Naive B cell (primary cell): ENCODE data around the gene MSH5. TPM values are rescaled to one million over a fixed set of nuclear protein-coding genes. Genes with fewer than 3 reads are reported as not detected.

Experiments
- ATAC-seq, 2 donors: fragments of 150-1000 bp; cut with Tn5 transposase; 2 replicates each; pipeline ENCODE4 v1.10.0; 2021; ENCODE audit warnings: low read depth in 2 of 2, mild to moderate bottlenecking in 2 of 2, moderate library complexity in 2 of 2
- DNase-seq: peaks from one replicate; pipeline ENCODE4 v3.0.0; 2022
- H3K27ac Mint-ChIP-seq, 6 donors: one replicate each; pipeline ENCODE4 v1.8.0; 2020 to 2022; ENCODE audit warnings: mild to moderate bottlenecking in 6 of 6, mixed read lengths in 6 of 6, moderate library complexity in 5 of 6, inconsistent platforms in 2 of 6
- H3K27me3 Mint-ChIP-seq, 3 donors: one replicate each; pipeline ENCODE4 v1.8.0; 2021 to 2022; ENCODE audit warnings: mixed read lengths in 3 of 3, mild to moderate bottlenecking in 1 of 3
- H3K36me3 Mint-ChIP-seq, 2 donors: one replicate each; pipeline ENCODE4 v1.8.0; 2020 to 2022; ENCODE audit warnings: mixed read lengths in 2 of 2, inconsistent platforms in 1 of 2, mild to moderate bottlenecking in 1 of 2
- H3K4me1 Mint-ChIP-seq, 3 donors: one replicate each; pipeline ENCODE4 v1.8.0; 2020 to 2022; ENCODE audit warnings: mixed read lengths in 3 of 3, inconsistent platforms in 1 of 3, mild to moderate bottlenecking in 1 of 3, moderate library complexity in 1 of 3
- H3K4me3 Mint-ChIP-seq, 8 donors: one replicate each; pipeline ENCODE4 v1.8.0; 2020 to 2022; ENCODE audit warnings: mild to moderate bottlenecking in 8 of 8, mixed read lengths in 8 of 8, moderate library complexity in 8 of 8, inconsistent platforms in 2 of 8
- H3K9me3 Mint-ChIP-seq, 7 donors: one replicate each; pipeline ENCODE4 v1.8.0; 2020 to 2022; ENCODE audit warnings: mixed read lengths in 7 of 7, mild to moderate bottlenecking in 5 of 7, inconsistent platforms in 2 of 7, moderate library complexity in 1 of 7
- polyA plus RNA-seq, 6 donors: library from polyadenylated mRNA; unstranded; fragments of 300-500 nt; fragmentation: Illumina TruSeq; gene quantifications; one replicate each; pipeline ENCODE4 v1.2.3, GENCODE V29; 2021; ENCODE audit warnings: low read depth in 6 of 6

The MSH5 gene
- polyA plus RNA-seq, result 1 to 10 TPM in 5 of 6 donors, not detected in 1; 1.9 to 9.3 (median 2.6) TPM

GRCh38 chr6:31739639-31740396, at the start of gene MSH5:
Gene MSH5, plus strand, starts transcription at chr6:31740005. Its CDS starts 462 bp downstream, at chr6:31740467.
- Mint-ChIP-seq H3K4me1 (peaks cover 54 to 59% (median 56%) of the 10 kb centered on the region in 3 donors), H3K9me3 (no peaks in the 10 kb centered on the region), H3K27ac (peak within 1 kb of the TSS; percentile 94 to 100 (median 99)), H3K4me3 (peak within 1 kb of the TSS; percentile 94 to 100 (median 99)), H3K27me3 (no peaks in the 10 kb centered on the region), H3K36me3 (peaks cover 4 to 12% of the 10 kb centered on the region in 2 donors)
- DNase-seq, result peak; percentile 94
- peak; percentile 84 to 88 for ATAC-seq

- DNase-seq (no peak), ATAC-seq (no peak)
- H3K4me3 Mint-ChIP-seq, result no peak overlapping the region
- H3K36me3 Mint-ChIP-seq, result peaks cover 0 to 24% of the 10 kb centered on the region in 2 donors
- peaks cover 11 to 24% (median 17%) of the 10 kb centered on the region in 3 donors for H3K4me1 Mint-ChIP-seq
- no peaks in the 10 kb centered on the region for H3K27me3 Mint-ChIP-seq
- peak overlapping the region in 3 of 6 donors; percentile 4 to 71 (median 8) for H3K27ac Mint-ChIP-seq
- no peaks in the 10 kb centered on the region for H3K9me3 Mint-ChIP-seq
These were observed 49.4 kb upstream of the MSH5 start for GRCh38 chr6:31690231-31691077.

GRCh38 chr6:31691078-31691463, 48.7 kb upstream of the MSH5 start:
- Mint-ChIP-seq H3K4me1 (peaks cover 11 to 24% (median 17%) of the 10 kb centered on the region in 3 donors), H3K27ac (no peak overlapping the region), H3K4me3 (no peak overlapping the region), H3K27me3 (no peaks in the 10 kb centered on the region), H3K9me3 (no peaks in the 10 kb centered on the region), H3K36me3 (peaks cover 0 to 22% of the 10 kb centered on the region in 2 donors)
- ATAC-seq, result no peak
- no peak for DNase-seq

GRCh38 chr6:31691564-31692108, 48.2 kb upstream of the MSH5 start:
- DNase-seq, result no peak
- no peak for ATAC-seq
- H3K27me3 Mint-ChIP-seq, result no peaks in the 10 kb centered on the region
- peaks cover 0 to 17% of the 10 kb centered on the region in 2 donors for H3K36me3 Mint-ChIP-seq
- no peaks in the 10 kb centered on the region for H3K9me3 Mint-ChIP-seq
- H3K4me3 Mint-ChIP-seq, result no peak overlapping the region
- no peak overlapping the region for H3K27ac Mint-ChIP-seq
- H3K4me1 Mint-ChIP-seq, result peaks cover 11 to 24% (median 17%) of the 10 kb centered on the region in 3 donors

GRCh38 chr6:31692353-31692752, 47.5 kb upstream of the MSH5 start:
- ATAC-seq (no peak), DNase-seq (no peak)
- Mint-ChIP-seq H3K4me3 (no peak overlapping the region), H3K27me3 (no peaks in the 10 kb centered on the region), H3K27ac (peak overlapping the region in 1 of 6 donors; percentile 26), H3K36me3 (peaks cover 0 to 18% of the 10 kb centered on the region in 2 donors), H3K4me1 (peaks cover 11 to 25% (median 17%) of the 10 kb centered on the region in 3 donors), H3K9me3 (no peaks in the 10 kb centered on the region)

- no peaks in the 10 kb centered on the region for H3K27me3 Mint-ChIP-seq
- H3K4me3 Mint-ChIP-seq, result no peak overlapping the region
- H3K9me3 Mint-ChIP-seq, result no peaks in the 10 kb centered on the region
- DNase-seq (no peak), ATAC-seq (no peak)
- peaks cover 3 to 18% of the 10 kb centered on the region in 2 donors for H3K36me3 Mint-ChIP-seq
- peaks cover 16 to 30% (median 20%) of the 10 kb centered on the region in 3 donors for H3K4me1 Mint-ChIP-seq
- H3K27ac Mint-ChIP-seq, result peak overlapping the region in 1 of 6 donors; percentile 26
These were observed 46.9 kb upstream of the MSH5 start for GRCh38 chr6:31692886-31693285.

GRCh38 chr6:31693535-31693934, 46.3 kb upstream of the MSH5 start:
- Mint-ChIP-seq H3K4me1 (peaks cover 18 to 30% (median 23%) of the 10 kb centered on the region in 3 donors), H3K4me3 (no peak overlapping the region), H3K9me3 (no peaks in the 10 kb centered on the region), H3K27ac (peak overlapping the region in 2 of 6 donors; percentile 44 to 68), H3K36me3 (peaks cover 6 to 16% of the 10 kb centered on the region in 2 donors), H3K27me3 (no peaks in the 10 kb centered on the region)
- ATAC-seq (no peak), DNase-seq (no peak)

GRCh38 chr6:31697555-31697954, 42.2 kb upstream of the MSH5 start:
- Mint-ChIP-seq H3K4me1 (peaks cover 25 to 34% (median 27%) of the 10 kb centered on the region in 3 donors), H3K36me3 (peaks cover 6 to 18% of the 10 kb centered on the region in 2 donors), H3K27me3 (no peaks in the 10 kb centered on the region), H3K9me3 (no peaks in the 10 kb centered on the region), H3K4me3 (no peak overlapping the region), H3K27ac (peak overlapping the region in 4 of 6 donors; percentile 11 to 92 (median 14))
- DNase-seq, result no peak
- no peak for ATAC-seq

GRCh38 chr6:31700740-31701401, 38.9 kb upstream of the MSH5 start:
- Mint-ChIP-seq H3K9me3 (no peaks in the 10 kb centered on the region), H3K4me1 (peaks cover 28 to 46% (median 33%) of the 10 kb centered on the region in 3 donors), H3K27ac (peak overlapping the region in 4 of 6 donors; percentile 37 to 97 (median 75)), H3K36me3 (peaks cover 6 to 12% of the 10 kb centered on the region in 2 donors), H3K27me3 (no peaks in the 10 kb centered on the region), H3K4me3 (peak overlapping the region in 7 of 8 donors; percentile 24 to 100 (median 97))
- ATAC-seq (no peak), DNase-seq (no peak)

- ATAC-seq (no peak), DNase-seq (no peak)
- H3K36me3 Mint-ChIP-seq, result peaks cover 6 to 12% of the 10 kb centered on the region in 2 donors
- H3K4me1 Mint-ChIP-seq, result peaks cover 28 to 46% (median 33%) of the 10 kb centered on the region in 3 donors
- no peaks in the 10 kb centered on the region for H3K9me3 Mint-ChIP-seq
- H3K27me3 Mint-ChIP-seq, result no peaks in the 10 kb centered on the region
- peak overlapping the region; percentile 96 to 100 (median 98) for H3K4me3 Mint-ChIP-seq
- H3K27ac Mint-ChIP-seq, result peak overlapping the region in 5 of 6 donors; percentile 93 to 99 (median 98)
These were observed 38.0 kb upstream of the MSH5 start for GRCh38 chr6:31701666-31702404.

- ATAC-seq (no peak), DNase-seq (no peak)
- Mint-ChIP-seq H3K4me3 (peak overlapping the region; percentile 96 to 100 (median 98)), H3K4me1 (peaks cover 25 to 46% (median 33%) of the 10 kb centered on the region in 3 donors), H3K9me3 (no peaks in the 10 kb centered on the region), H3K27ac (peak overlapping the region; percentile 91 to 99 (median 98)), H3K27me3 (no peaks in the 10 kb centered on the region), H3K36me3 (peaks cover 6 to 11% of the 10 kb centered on the region in 2 donors)
These were observed 37.4 kb upstream of the MSH5 start for GRCh38 chr6:31702405-31702818.
